Activated T-helper 17 cell treated with anti-CD3 and anti-CD28 coated beads, Interleukin-2, amount 50 U/mL, for 72 hours (primary cell): Measurements from ENCODE around the gene MYO18A. TPM values are rescaled to one million over a fixed set of nuclear protein-coding genes. Genes with fewer than 3 reads are reported as not detected.
"Not testable (repeated sequence)": the region's sequence is repeated elsewhere in the genome, so short reads cannot be mapped to it uniquely, and the experiment has no call there.

ENCODE experiments used
- ATAC-seq: fragments of 150-1000 bp; cut with Tn5 transposase; replicated peaks from 2 replicates; pipeline ENCODE4 v1.10.0; 2021; ENCODE audit warnings: mild to moderate bottlenecking, moderate library complexity
- H3K27ac Mint-ChIP-seq: one replicate; pipeline ENCODE4 v1.8.0; 2022; ENCODE audit warnings: mixed read lengths
- H3K27me3 Mint-ChIP-seq: one replicate; pipeline ENCODE4 v1.8.0; 2022; ENCODE audit warnings: mixed read lengths
- H3K36me3 Mint-ChIP-seq: one replicate; pipeline ENCODE4 v1.8.0; 2022; ENCODE audit warnings: low read depth, mild to moderate bottlenecking, mixed read lengths
- H3K4me1 Mint-ChIP-seq: one replicate; pipeline ENCODE4 v1.8.0; 2022; ENCODE audit warnings: mixed read lengths
- H3K4me3 Mint-ChIP-seq: one replicate; pipeline ENCODE4 v1.8.0; 2022; ENCODE audit warnings: mild to moderate bottlenecking, mixed read lengths
- H3K9me3 Mint-ChIP-seq: one replicate; pipeline ENCODE4 v1.8.0; 2022; ENCODE audit warnings: mixed read lengths
- total RNA-seq, 2 donors: library from RNA; stranded (reverse); gene quantifications; one replicate each; pipeline ENCODE4 v1.2.3, GENCODE V29; 2022

MYO18A gene, protein sequence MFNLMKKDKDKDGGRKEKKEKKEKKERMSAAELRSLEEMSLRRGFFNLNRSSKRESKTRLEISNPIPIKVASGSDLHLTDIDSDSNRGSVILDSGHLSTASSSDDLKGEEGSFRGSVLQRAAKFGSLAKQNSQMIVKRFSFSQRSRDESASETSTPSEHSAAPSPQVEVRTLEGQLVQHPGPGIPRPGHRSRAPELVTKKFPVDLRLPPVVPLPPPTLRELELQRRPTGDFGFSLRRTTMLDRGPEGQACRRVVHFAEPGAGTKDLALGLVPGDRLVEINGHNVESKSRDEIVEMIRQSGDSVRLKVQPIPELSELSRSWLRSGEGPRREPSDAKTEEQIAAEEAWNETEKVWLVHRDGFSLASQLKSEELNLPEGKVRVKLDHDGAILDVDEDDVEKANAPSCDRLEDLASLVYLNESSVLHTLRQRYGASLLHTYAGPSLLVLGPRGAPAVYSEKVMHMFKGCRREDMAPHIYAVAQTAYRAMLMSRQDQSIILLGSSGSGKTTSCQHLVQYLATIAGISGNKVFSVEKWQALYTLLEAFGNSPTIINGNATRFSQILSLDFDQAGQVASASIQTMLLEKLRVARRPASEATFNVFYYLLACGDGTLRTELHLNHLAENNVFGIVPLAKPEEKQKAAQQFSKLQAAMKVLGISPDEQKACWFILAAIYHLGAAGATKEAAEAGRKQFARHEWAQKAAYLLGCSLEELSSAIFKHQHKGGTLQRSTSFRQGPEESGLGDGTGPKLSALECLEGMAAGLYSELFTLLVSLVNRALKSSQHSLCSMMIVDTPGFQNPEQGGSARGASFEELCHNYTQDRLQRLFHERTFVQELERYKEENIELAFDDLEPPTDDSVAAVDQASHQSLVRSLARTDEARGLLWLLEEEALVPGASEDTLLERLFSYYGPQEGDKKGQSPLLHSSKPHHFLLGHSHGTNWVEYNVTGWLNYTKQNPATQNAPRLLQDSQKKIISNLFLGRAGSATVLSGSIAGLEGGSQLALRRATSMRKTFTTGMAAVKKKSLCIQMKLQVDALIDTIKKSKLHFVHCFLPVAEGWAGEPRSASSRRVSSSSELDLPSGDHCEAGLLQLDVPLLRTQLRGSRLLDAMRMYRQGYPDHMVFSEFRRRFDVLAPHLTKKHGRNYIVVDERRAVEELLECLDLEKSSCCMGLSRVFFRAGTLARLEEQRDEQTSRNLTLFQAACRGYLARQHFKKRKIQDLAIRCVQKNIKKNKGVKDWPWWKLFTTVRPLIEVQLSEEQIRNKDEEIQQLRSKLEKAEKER (N-terminal part only)
- 10 to 100 TPM; 90.6 to 95.9 TPM for total RNA-seq

DNA sequence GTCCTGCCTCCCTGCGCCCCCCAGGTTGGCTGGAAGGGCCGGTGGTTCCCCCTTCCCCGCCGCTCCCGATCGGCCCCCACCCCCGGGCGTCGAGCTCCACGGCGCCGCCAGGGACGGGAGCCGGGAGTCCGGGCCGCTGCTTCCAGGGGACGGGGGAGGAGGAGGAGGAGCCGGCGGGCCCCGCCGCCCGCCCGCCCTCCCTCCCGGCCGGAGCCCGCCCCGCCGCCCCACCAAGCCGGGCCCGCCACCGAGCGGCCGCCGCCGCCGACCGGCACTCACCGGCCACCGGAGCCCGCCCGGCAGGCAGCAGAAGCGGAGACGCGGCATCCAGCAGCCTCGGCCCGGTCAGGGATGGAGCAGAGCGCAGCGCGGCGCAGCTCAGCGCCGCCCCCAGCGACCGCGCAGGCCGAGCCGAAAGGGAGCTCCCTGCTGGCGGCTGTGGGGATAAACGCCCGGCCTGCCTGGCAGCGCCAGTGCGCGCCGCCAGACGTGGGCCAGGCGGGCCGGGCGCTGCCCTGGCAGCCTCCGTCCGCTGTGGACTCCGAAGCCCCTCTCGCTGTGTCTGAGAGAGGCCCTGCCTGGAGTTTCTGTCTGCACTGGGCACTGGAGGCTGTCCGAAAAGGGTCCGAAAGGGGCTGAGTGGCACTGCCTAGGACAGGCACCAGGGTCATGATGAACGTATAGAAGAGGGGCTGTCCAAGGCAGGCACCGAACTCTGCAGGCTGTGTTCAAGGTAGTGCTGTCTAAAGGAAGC lies at the start of gene MYO18A:
Gene MYO18A (minus strand): TSS at position 365 of the 754 bp plus-strand sequence. CDS start 13,458 bp downstream, outside the sequence.
- Mint-ChIP-seq H3K27me3 (peaks cover 4% of the 10 kb centered on the region), H3K4me1 (peaks cover 12% of the 10 kb centered on the region), H3K4me3 (peak within 1 kb of the TSS; percentile 75), H3K27ac (no peak within 1 kb of the TSS), H3K9me3 (no peaks in the 10 kb centered on the region), H3K36me3 (no peaks in the 10 kb centered on the region)
- peak; percentile 93 for ATAC-seq

DNA sequence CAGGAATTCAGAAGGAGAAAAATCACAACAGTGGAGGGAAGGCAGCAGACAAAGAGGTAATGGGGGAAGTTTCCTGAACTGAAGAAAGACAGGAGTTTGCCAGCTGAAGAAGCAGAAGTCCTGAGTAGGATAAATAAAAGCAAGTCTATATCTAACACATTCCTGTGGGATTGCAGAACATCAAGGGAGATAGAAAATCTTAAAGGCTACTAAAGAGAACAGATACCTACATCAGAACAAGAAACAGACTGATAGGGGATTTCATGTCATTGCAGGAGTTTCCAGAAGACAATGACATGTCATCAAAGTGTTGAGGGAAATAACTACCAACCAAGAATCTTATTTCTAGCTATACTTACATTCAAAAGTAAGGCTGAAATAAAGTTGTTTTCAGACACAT lies 45.2 kb upstream of the MYO18A start:
- H3K36me3 Mint-ChIP-seq: no peaks in the 10 kb centered on the region
- no peak for ATAC-seq
- peak overlapping the region; percentile 1 for H3K27ac Mint-ChIP-seq
- peaks cover 5% of the 10 kb centered on the region for H3K4me1 Mint-ChIP-seq
- H3K9me3 Mint-ChIP-seq: no peaks in the 10 kb centered on the region
- H3K27me3 Mint-ChIP-seq: no peaks in the 10 kb centered on the region
- no peak overlapping the region for H3K4me3 Mint-ChIP-seq

DNA sequence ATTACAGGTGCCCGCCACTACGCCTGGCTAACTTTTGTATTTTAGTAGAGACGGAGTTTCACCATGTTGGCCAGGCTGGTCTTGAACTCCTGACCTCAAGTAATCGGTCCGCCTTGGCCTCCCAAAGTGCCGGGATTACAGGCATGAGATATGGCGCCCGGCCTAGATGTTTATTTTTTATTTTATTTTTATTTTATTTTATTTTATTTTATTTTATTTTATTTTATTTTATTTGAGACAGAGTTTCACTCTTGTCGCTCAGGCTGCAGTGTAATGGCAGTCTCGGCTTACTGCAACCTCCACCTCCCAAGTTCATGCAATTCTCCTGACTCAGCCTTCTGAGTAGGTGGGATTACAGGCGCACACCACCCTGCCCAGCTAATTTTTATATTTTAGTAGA lies 41.1 kb upstream of the MYO18A start:
- not testable (repeated sequence) for H3K9me3 Mint-ChIP-seq, H3K36me3 Mint-ChIP-seq, ATAC-seq, H3K27me3 Mint-ChIP-seq, H3K4me1 Mint-ChIP-seq, H3K4me3 Mint-ChIP-seq, H3K27ac Mint-ChIP-seq

DNA sequence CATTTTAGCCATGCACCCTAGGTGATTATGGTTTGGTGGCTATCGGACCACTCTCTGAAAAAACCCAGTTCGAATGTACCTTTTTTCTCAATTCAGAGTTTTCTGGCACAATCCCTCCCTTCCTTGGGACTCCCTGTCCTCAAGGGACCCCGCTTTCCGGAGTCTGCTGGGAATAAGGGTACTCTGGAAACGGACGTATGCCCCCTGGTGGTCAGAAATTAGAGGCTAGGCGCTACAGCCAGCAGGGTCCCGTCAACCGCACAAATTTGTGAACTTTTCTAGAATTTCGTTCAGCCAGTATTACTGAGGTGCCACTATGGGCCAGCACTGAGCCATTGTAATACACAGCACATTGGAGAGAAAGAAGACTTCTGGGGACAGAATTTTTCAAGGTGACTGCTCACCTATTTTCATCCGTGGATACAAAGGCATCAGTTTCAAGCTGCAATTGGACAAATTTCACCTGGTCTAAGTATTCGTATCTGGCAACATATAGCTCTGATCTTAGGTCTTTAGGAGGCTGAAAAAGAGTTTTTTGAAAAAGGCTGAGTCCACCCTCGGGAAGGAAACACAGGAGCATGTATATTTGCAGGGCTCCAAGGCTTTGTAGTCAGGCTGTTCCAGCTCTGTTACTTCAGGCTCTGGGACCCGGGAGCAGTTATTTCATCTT lies 39.3 kb upstream of the MYO18A start:
- H3K27me3 Mint-ChIP-seq: no peaks in the 10 kb centered on the region
- peak; percentile 92 for ATAC-seq
- H3K4me3 Mint-ChIP-seq: no peak overlapping the region
- H3K27ac Mint-ChIP-seq: no peak overlapping the region
- H3K36me3 Mint-ChIP-seq: no peaks in the 10 kb centered on the region
- H3K9me3 Mint-ChIP-seq: no peaks in the 10 kb centered on the region
- H3K4me1 Mint-ChIP-seq: peaks cover 5% of the 10 kb centered on the region

DNA sequence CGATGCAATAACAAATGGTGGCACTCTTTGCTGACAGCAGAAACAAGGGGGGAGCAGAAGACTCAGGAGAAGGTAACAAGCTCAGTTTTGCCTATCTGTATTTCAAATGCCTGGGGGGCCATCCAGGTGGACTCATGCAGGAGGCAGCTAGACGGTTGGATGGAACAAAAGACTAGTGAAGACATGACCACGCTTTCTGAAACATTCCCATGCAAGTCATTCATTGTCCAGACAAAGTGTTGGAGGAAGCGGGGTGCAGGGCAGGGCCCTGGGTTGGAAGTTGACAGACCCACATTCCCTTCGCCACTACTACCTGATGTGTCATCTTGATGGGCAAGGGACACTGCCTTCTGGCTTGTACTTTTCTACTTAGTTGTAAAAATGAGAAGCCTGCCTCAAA lies 36.7 kb upstream of the MYO18A start:
- H3K4me3 Mint-ChIP-seq: no peak overlapping the region
- peaks cover 5% of the 10 kb centered on the region for H3K4me1 Mint-ChIP-seq
- H3K36me3 Mint-ChIP-seq: no peaks in the 10 kb centered on the region
- H3K9me3 Mint-ChIP-seq: no peaks in the 10 kb centered on the region
- H3K27me3 Mint-ChIP-seq: no peaks in the 10 kb centered on the region
- no peak overlapping the region for H3K27ac Mint-ChIP-seq
- ATAC-seq: no peak

DNA sequence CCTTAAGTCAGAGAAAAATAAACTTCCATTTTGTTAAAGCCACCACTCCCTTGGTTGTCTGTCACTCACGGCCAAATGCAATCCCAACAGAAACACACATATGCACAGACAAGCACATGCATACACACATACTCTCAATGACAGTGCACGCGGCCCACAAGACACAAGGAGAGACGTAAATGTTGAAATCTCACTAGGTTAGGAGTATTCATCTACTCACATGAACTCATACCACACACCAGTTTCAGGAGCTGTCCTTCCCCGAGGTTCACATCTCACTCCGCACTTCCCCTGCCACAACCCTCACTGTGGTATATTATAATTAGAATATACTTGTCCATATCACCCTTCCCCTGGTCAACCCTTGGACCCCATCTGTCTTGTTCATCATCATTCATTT lies 36.0 kb upstream of the MYO18A start:
- no peaks in the 10 kb centered on the region for H3K9me3 Mint-ChIP-seq
- no peak for ATAC-seq
- no peaks in the 10 kb centered on the region for H3K36me3 Mint-ChIP-seq
- no peak overlapping the region for H3K4me3 Mint-ChIP-seq
- peaks cover 5% of the 10 kb centered on the region for H3K4me1 Mint-ChIP-seq
- H3K27me3 Mint-ChIP-seq: no peaks in the 10 kb centered on the region
- no peak overlapping the region for H3K27ac Mint-ChIP-seq

DNA sequence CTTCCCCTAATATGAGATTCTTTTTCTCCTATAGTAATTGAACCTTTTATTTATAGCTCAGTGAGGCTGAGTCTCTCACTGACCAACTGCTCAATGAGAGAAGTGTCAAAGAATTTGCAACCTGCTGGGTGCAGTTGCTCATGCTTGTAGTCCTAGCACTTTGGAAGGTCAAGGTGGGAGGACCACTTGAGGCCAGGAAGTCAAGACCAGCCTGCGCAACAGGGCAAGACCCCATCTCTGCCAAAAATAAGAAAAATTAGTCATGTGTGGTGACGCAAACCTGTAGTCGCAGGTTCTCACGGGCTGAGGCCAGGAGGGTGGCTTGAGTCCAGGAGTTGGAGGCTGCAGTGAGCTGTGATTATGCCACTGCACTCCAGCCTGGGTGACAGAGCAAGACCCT lies 35.5 kb upstream of the MYO18A start:
- no peak overlapping the region for H3K4me3 Mint-ChIP-seq
- no peak for ATAC-seq
- H3K9me3 Mint-ChIP-seq: no peaks in the 10 kb centered on the region
- H3K4me1 Mint-ChIP-seq: peaks cover 5% of the 10 kb centered on the region
- H3K27ac Mint-ChIP-seq: no peak overlapping the region
- no peaks in the 10 kb centered on the region for H3K36me3 Mint-ChIP-seq
- no peaks in the 10 kb centered on the region for H3K27me3 Mint-ChIP-seq

DNA sequence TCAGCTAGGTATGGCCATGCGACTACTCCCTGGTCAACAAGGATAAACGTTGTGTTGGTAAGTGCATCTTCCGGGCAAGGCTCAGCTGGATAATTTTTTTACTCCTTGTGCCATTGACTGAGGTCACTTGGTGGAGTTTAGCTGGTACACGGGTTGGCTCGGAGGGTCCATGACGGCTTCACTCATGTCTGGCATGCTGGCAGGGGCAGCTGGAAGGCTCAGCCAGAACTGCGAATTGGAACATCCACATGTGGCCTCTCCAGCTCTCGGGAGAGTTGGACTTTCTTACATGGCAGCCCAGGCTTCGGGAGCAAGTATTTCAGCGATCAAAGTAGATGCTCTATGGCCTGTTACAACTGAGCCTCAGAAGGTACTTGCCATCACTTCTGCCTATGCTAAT lies 35.0 kb upstream of the MYO18A start:
- H3K9me3 Mint-ChIP-seq: no peaks in the 10 kb centered on the region
- H3K4me1 Mint-ChIP-seq: peaks cover 5% of the 10 kb centered on the region
- no peak overlapping the region for H3K27ac Mint-ChIP-seq

DNA sequence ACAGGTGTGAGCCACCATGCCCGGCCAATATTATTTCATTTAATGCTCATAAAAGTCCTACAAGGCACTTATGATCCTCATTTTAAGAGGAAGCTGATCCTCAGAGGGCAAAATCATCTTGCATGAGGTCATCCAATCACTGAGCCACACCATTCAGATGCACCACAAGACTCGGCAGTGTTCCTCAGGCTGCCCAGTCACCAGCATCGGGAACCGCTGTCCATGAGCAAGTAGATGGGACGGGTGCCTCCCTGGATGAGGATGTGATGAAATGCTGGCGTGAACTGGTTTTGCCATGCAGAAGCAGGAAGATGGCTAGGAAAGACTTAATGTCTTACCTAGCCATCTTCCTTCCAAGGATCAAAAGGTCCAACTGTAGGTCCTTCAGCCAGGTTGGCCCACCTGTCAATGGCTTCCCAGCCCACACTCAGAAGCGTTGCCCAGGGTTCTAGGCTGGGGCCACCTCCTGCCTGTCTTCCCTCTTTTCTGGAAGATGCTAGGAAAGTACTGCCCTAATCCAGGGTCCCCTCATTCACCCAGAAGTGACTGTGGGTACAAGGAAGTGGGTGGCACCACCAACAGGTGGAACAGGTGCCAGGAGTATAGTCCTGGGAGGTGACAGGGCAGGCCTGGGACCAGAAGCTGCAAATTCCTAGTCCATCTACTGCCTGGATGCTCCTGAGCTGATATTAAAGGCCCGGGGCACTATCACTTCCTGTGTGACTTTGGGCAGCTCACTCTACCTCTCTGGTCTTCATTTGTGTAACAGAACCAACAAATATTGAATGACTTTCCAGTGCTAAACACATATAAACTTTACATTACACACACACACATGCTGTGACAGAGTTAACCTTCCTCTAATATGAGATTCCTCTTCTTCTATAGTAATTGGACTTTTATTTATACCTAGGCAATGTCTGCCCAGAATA lies 34.3 kb upstream of the MYO18A start:
- Mint-ChIP-seq H3K4me1 (peaks cover 1% of the 10 kb centered on the region), H3K27ac (no peak overlapping the region), H3K9me3 (no peaks in the 10 kb centered on the region), H3K4me3 (no peak overlapping the region), H3K27me3 (no peaks in the 10 kb centered on the region), H3K36me3 (no peaks in the 10 kb centered on the region)
- no peak for ATAC-seq

More for the DNA sequence above, 35.0 kb upstream of the MYO18A start:
- Mint-ChIP-seq H3K27me3 (no peaks in the 10 kb centered on the region), H3K4me3 (no peak overlapping the region), H3K36me3 (no peaks in the 10 kb centered on the region)
- ATAC-seq: no peak

DNA sequence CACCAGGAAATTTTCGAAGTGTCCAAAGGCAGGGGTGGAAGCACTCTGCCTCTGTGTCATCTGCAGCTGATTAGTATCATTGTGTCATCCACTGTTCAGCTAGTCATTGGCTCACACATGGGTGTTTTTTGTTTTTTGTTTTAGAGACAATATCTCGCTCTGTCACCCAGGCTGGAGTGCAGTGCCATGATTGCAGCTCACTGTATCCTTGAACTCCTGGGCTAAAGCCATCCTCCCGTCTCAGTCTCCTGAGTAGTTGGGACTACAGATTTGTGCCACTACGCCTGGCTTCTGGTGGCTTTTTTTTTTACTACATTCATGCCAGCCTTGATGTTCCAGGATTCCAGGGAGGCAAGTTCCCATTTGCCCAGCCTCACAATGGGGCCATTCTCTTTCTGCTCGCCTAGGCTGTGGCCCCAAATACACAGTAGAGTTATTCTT lies 32.5 kb upstream of the MYO18A start:
- Mint-ChIP-seq H3K9me3 (no peaks in the 10 kb centered on the region), H3K36me3 (no peaks in the 10 kb centered on the region), H3K4me1 (no peaks in the 10 kb centered on the region), H3K4me3 (no peak overlapping the region), H3K27ac (no peak overlapping the region), H3K27me3 (no peaks in the 10 kb centered on the region)
- ATAC-seq: no peak

DNA sequence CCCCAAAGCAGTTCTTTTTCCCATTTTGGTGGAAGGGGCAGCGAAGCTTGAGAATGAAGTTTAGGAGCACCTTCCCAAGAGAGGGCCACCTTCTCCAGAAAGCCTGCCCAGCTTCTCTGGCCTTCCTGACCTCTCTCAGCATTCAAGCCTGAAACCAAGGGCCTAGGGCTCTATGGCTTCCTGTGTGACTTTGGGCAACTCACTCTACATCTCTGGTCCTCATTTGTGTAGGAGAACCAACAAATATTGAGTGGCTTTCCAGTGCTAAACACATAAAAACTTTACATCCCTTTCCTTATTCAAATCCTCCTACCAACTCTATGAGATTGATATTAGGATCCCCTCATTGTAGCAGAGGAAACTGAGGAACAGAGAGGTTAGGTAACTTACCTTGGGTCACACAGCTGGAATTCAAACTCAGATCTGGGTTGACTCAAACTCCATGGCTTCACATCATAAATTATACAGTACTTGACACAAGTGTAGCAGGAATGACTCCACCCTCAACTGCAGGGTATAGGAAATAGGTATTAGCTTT lies 32.0 kb upstream of the MYO18A start:
- Mint-ChIP-seq H3K9me3 (no peaks in the 10 kb centered on the region), H3K4me3 (no peak overlapping the region), H3K4me1 (no peaks in the 10 kb centered on the region), H3K36me3 (no peaks in the 10 kb centered on the region), H3K27ac (no peak overlapping the region), H3K27me3 (no peaks in the 10 kb centered on the region)
- no peak for ATAC-seq

DNA sequence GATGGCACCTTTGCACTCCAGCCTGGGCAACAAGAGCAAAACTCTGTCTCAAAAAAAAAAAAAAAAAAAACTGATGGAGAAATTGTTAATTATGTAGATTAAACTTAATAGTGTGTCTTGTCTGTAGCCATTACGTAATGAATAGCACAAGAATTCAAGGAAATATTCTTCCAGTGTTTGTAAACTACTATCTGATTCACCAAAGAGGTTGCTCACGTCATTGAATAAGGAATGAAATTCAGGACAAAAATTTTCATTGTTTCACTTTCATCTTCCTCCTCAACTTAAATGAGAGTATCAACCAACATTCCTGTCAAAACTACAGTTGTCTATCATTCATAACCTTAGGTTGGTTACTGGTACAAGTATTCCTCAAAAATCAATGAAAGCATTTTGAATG lies 30.7 kb upstream of the MYO18A start:
- H3K27ac Mint-ChIP-seq: no peak overlapping the region

More for the DNA sequence above, 30.7 kb upstream of the MYO18A start:
- Mint-ChIP-seq H3K4me1 (no peaks in the 10 kb centered on the region), H3K27me3 (no peaks in the 10 kb centered on the region), H3K9me3 (no peaks in the 10 kb centered on the region), H3K36me3 (no peaks in the 10 kb centered on the region), H3K4me3 (no peak overlapping the region)
- no peak for ATAC-seq
